K562 (cell line): ENCODE results near the gene ADGRG1. TPM values are rescaled to one million over a fixed set of nuclear protein-coding genes. Genes with fewer than 3 reads are reported as not detected.

Source experiments
- ARID1B ChIP-seq: fragments of 450-650 bp; IDR thresholded peaks from 2 replicates; pipeline ENCODE4 v1.6.1; 2016; ENCODE audit warnings: antibody characterized with exemption, mild to moderate bottlenecking, inconsistent platforms
- BMI1 ChIP-seq: fragments of 150-350 bp; IDR thresholded peaks from 2 replicates; pipeline ENCODE4 v1.6.1; 2014; ENCODE audit warnings: low read length
- CEBPG ChIP-seq, 3 experiments: fragments of 200-800 bp in 1 of 3; sonication (Bioruptor generic) in 1 of 3; sonication (generic) in 1 of 3; formaldehyde crosslinking in 1 of 3; IDR thresholded peaks in 2 of 3; conservative IDR thresholded peaks in 1 of 3; 2 replicates each; pipeline versions ENCODE4 v1.6.1 to v1.8.0; 2016 to 2022; ENCODE audit warnings: missing compliant biosample characterization in 2 of 3, missing genetic modification characterization in 2 of 3, mild to moderate bottlenecking in 1 of 3, missing genetic modification reagents in 1 of 3
- CGGBP1 ChIP-seq: fragments of 250-450 bp; sonication (Bioruptor Pico); IDR thresholded peaks from 2 replicates; pipeline ENCODE4 v1.9.0; 2021; ENCODE audit warnings: mild to moderate bottlenecking
- FOXA1 ChIP-seq: fragments of 450-650 bp; IDR thresholded peaks from 2 replicates; pipeline ENCODE4 v1.6.1; 2016; ENCODE audit warnings: mild to moderate bottlenecking, borderline replicate concordance
- GATA2 ChIP-seq: sonication (generic); formaldehyde crosslinking; IDR thresholded peaks from 2 replicates; pipeline ENCODE4 v1.4.0; 2020; ENCODE audit warnings: mild to moderate bottlenecking, missing genetic modification reagents
- GTF2E2 ChIP-seq: fragments of 200-800 bp; sonication (Bioruptor generic); IDR thresholded peaks from 2 replicates; pipeline ENCODE4 v1.6.1; 2016; ENCODE audit warnings: missing genetic modification characterization, missing compliant biosample characterization
- GTF3C2 ChIP-seq: IDR thresholded peaks from 3 replicates; pipeline ENCODE4 v1.6.1; 2011; ENCODE audit warnings: borderline replicate concordance, mild to moderate bottlenecking, moderate library complexity; ENCODE audit not compliant: insufficient read length; ENCODE audit errors: extremely low read depth
- ILF3 ChIP-seq: fragments of 450-650 bp; IDR thresholded peaks from 2 replicates; pipeline ENCODE4 v1.6.1; 2018; ENCODE audit warnings: antibody characterized with exemption, mild to moderate bottlenecking, moderate library complexity, borderline replicate concordance
- MTA3 ChIP-seq: fragments of 450-650 bp; formaldehyde crosslinking; IDR thresholded peaks from 2 replicates; pipeline ENCODE4 v1.6.1; 2017; ENCODE audit warnings: mild to moderate bottlenecking, borderline replicate concordance
- RREB1 ChIP-seq: fragments of 250-450 bp; sonication (Bioruptor Pico); IDR thresholded peaks from 2 replicates; pipeline ENCODE4 v1.4.0; 2020
- XRCC4 ChIP-seq: IDR thresholded peaks from one replicate; pipeline ENCODE4 v1.6.1; 2011; ENCODE audit not compliant: insufficient read depth, insufficient read length; ENCODE audit errors: extremely low read depth
- ZKSCAN8 ChIP-seq: fragments of 200-800 bp; sonication (Bioruptor generic); IDR thresholded peaks from 2 replicates; pipeline ENCODE4 v1.6.1; 2016; ENCODE audit warnings: missing genetic modification characterization, missing compliant biosample characterization
- ZNF384 ChIP-seq: IDR thresholded peaks from 2 replicates; pipeline ENCODE4 v1.6.1; 2012; ENCODE audit warnings: low read depth, low read length, improper control_type of control experiment
- polyA plus RNA-seq, 8 experiments: library from polyadenylated mRNA; depleted of rRNA in 4 of 8; stranded (reverse) in 5 of 8; unstranded in 3 of 8; fragments of >200 nt; fragmentation: Nextera tagmentation in 2 of 8; fragmentation: Illumina TruSeq in 1 of 8; extraction: Ambion mirVana in 2 of 8; extraction: Trizol in 1 of 8; gene quantifications; 2 replicates each; pipeline versions ENCODE4 v1.2.1 to v1.2.3, GENCODE V29; 2011 to 2014; ENCODE audit warnings: inconsistent platforms in 1 of 8, missing spikeins in 1 of 8
- total RNA-seq, 7 experiments: library from RNA; depleted of rRNA in 6 of 7; stranded (reverse); fragments of >200 nt in 6 of 7; fragmentation: Illumina TruSeq in 2 of 7; extraction: Trizol in 2 of 7; gene quantifications; 2 replicates each; pipeline versions ENCODE4 v1.2.1 to v1.2.3, GENCODE V29; 2011 to 2021; ENCODE audit warnings: low replicate concordance in 1 of 7
- TF ChIP-seq, protein P1 (sequence below): fragments of 250-450 bp; sonication (Bioruptor Pico); IDR thresholded peaks from 2 replicates; pipeline ENCODE4 v1.8.0; 2022; ENCODE audit warnings: inconsistent platforms

The ADGRG1 gene
- total and polyA plus RNA-seq, 9 of the 15 experiments (the other 6 are each of a cell fraction or from before 2014, with no cell fraction given): 0.04 to 0.31 (median 0.16) TPM; not detected in 6

DNA sequence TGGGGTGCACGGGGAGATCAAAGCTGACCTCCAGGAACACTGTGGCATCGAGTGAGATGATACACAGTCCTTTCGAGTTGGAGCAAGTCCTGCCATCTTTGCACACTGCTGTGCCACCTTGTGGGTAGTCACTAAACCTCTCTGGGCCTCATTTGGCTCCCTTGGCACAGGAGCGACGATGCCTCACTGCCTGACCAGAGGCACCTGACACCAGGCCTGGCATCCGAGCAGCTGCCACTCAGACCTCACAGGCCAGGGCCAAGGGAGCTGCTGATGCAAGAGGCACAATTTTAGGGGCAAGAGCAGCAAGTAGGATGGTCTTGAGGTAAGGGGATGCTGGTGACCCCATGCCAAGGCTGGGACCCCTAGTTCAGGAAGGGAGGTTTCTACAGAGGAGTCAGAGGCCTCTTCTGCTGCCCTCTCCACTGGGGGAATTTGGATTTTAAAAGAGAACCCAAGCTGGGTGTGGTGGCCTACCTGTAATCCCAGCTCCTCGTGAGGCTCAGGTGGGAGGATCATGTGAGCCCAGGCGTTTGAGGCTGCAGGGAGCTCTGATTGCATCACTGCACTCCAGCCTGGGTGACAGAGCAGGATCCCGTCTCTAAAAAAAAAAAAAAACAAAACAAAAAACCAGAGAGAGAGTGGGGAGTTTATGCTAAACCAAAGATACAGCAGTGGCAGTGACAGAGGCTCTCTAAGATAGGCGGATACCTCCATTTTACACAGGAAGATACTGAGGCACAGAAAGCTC, 6.7 kb upstream of the ADGRG1 start (continued):
- TF ChIP-seq RREB1 (no peak), CGGBP1 (no peak), GATA2 (no peak), CEBPG (CRISPR knock-in tag; IDR thresholded peaks at IDR 0.05) (peak; percentile 78), CEBPG (tag; conservative IDR thresholded peaks at IDR 0.05 in 1 of 2, IDR thresholded peaks at IDR 0.05 in 1 of 2) (peak; percentile 84 to 87), ZNF384 (peak; percentile 69; the same call in 1 of the 2 replicates), BMI1 (no peak), XRCC4 (no peak), ZKSCAN8 (CRISPR knock-in tag) (no peak), FOXA1 (no peak), GTF3C2 (no peak), ILF3 (no peak), MTA3 (no peak), ARID1B (no peak), GTF2E2 (tag) (no peak)
- TF ChIP-seq, protein P1, sequence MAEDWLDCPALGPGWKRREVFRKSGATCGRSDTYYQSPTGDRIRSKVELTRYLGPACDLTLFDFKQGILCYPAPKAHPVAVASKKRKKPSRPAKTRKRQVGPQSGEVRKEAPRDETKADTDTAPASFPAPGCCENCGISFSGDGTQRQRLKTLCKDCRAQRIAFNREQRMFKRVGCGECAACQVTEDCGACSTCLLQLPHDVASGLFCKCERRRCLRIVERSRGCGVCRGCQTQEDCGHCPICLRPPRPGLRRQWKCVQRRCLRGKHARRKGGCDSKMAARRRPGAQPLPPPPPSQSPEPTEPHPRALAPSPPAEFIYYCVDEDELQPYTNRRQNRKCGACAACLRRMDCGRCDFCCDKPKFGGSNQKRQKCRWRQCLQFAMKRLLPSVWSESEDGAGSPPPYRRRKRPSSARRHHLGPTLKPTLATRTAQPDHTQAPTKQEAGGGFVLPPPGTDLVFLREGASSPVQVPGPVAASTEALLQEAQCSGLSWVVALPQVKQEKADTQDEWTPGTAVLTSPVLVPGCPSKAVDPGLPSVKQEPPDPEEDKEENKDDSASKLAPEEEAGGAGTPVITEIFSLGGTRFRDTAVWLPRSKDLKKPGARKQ (CRISPR knock-in tag): no peak
